ENCODE results near the gene MESP1.
"Not testable (repeated sequence)": the region's sequence is repeated elsewhere in the genome, so short reads cannot be mapped to it uniquely, and the experiment has no call there.

MESP1 gene

DNA sequence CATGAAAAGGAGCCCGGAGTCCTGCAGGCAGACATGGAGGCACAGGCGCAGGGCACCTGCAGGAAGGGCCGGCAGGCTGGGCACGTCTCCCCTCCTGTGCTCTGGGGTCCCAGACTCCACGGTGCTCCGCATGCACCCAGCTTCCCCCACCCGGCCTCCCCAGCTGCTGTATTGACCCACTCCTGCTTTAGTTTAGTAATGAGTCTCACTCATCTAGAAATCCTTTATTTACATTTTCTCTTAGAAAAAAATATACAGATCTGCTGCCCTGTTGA lies 33.6 kb upstream of the MESP1 start:
- H3K9ac ChIP-seq (ENCODE audit: insufficient read length, low read depth) = no peak overlapping the region
- H3K4me3 ChIP-seq (ENCODE audit: insufficient read length, low read depth) = no peak overlapping the region
- no peak for TF ChIP-seq SUZ12 (IDR thresholded peaks at IDR 0.05; ENCODE audit: extremely low read depth, insufficient read depth, insufficient read length)
- no peak for TF ChIP-seq YY1 (IDR thresholded peaks at IDR 0.05; ENCODE audit: insufficient read depth, insufficient read length)
- no peak for TF ChIP-seq ZNF274 (IDR thresholded peaks at IDR 0.05; ENCODE audit: low read depth, low read length)
- H3K4me1 ChIP-seq (ENCODE audit: insufficient read depth, insufficient read length) = peaks cover 23% of the 10 kb centered on the region
- no peaks in the 10 kb centered on the region for H3K27me3 ChIP-seq (ENCODE audit: insufficient read depth, insufficient read length)
- H3K9me3 ChIP-seq (ENCODE audit: insufficient read depth, low read length) = peaks cover 13% of the 10 kb centered on the region
- no peak for DNase-seq (ENCODE audit: low read depth, low spot score)
- no peaks in the 10 kb centered on the region for H3K36me3 ChIP-seq (ENCODE audit: insufficient read depth, insufficient read length, low read length)

DNA sequence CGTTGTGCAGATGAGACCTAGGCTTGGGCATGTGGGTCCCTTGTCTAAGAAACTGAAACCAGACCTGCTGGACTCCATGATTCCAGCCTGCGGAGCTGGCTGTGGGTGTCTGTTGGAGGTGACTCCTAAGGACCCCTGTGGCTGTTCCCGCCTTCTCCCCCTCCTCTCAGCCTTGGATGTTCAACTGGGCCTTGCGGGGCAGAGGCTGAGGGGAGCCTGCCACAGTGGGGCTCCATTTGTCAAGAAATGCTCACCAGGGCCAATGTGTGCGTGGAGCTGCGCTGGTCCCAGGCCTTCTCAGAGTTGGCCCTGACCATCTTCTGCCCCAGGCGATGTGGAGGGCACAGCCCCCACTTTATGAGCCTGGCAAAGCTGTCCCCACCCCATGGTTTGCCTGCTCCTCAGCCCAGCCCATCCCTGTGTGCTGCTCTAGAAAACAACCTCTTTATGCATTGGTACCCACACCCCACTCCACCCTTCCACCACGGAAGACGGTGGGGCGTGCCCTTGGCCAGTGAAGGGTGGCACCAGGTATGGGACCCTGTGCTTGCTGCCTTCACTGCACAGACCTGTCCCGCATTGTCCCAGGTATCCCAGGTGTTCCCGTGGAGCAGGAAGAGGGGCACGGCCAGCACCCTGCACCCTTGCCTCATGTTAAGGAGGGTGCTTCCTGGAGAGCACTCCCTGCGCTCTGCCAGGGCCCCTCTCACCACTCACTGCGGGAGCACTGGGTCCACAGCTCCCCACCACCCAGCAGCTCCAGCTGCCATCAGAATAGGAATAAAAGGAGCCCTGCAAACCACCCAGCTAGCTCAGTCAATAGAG lies 33.0 kb upstream of the MESP1 start:
- Histone ChIP-seq H3K9me3 (ENCODE audit: insufficient read depth, low read length) (peaks cover 13% of the 10 kb centered on the region), H3K36me3 (ENCODE audit: insufficient read depth, insufficient read length, low read length) (no peaks in the 10 kb centered on the region), H3K27me3 (ENCODE audit: insufficient read depth, insufficient read length) (no peaks in the 10 kb centered on the region), H3K4me1 (ENCODE audit: insufficient read depth, insufficient read length) (peaks cover 23% of the 10 kb centered on the region), H3K4me3 (ENCODE audit: insufficient read length, low read depth) (no peak overlapping the region), H3K9ac (ENCODE audit: insufficient read length, low read depth) (no peak overlapping the region)
- no peak for DNase-seq (ENCODE audit: low read depth, low spot score)
- TF ChIP-seq SUZ12 (IDR thresholded peaks at IDR 0.05; ENCODE audit: extremely low read depth, insufficient read depth, insufficient read length) = no peak
- TF ChIP-seq YY1 (IDR thresholded peaks at IDR 0.05; ENCODE audit: insufficient read depth, insufficient read length) = no peak
- TF ChIP-seq ZNF274 (IDR thresholded peaks at IDR 0.05; ENCODE audit: low read depth, low read length) = no peak

DNA sequence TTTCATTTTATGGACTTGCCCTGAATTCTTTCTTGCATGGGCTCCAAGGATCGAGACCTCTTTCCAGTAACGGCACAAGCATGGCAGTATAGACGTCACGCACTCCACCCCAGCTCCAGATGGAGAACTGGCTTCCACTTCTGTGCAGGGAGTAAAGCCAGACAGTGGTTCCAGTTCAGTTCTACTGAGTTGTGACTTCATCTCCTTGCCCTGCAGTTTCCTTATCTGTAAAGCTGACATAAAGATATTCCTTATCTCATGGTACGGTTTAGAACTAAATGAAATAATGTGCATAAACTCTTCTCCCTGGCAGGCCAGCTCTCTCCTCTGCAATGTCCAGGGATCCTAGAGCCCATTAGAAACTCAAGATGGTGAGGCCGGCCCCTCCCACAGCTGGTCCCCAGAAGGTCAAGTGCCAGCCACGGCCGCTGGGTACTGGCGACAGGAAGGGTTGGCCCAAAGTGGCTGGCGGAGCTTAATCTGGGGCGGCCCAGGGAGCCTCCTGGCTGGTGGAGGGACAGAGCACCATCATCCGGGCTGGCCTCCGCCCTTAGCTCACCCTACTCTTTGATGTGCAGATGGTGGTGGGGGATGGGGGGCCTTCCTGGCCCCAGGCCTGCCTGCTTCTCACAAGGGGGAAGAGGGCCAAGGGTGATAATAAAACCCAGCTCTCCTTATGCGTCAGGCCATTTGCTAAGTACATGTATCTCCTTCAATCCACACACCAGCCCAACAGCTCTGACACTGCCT lies 32.2 kb upstream of the MESP1 start:
- peaks cover 9% of the 10 kb centered on the region for H3K9me3 ChIP-seq (ENCODE audit: insufficient read depth, low read length)
- H3K9ac ChIP-seq (ENCODE audit: insufficient read length, low read depth) = no peak overlapping the region
- H3K4me3 ChIP-seq (ENCODE audit: insufficient read length, low read depth) = no peak overlapping the region
- TF ChIP-seq YY1 (IDR thresholded peaks at IDR 0.05; ENCODE audit: insufficient read depth, insufficient read length) (no peak), ZNF274 (IDR thresholded peaks at IDR 0.05; ENCODE audit: low read depth, low read length) (no peak), SUZ12 (IDR thresholded peaks at IDR 0.05; ENCODE audit: extremely low read depth, insufficient read depth, insufficient read length) (no peak)
- H3K4me1 ChIP-seq (ENCODE audit: insufficient read depth, insufficient read length) = peaks cover 23% of the 10 kb centered on the region
- peaks cover 4% of the 10 kb centered on the region for H3K27me3 ChIP-seq (ENCODE audit: insufficient read depth, insufficient read length)
- H3K36me3 ChIP-seq (ENCODE audit: insufficient read depth, insufficient read length, low read length) = no peaks in the 10 kb centered on the region
- DNase-seq (ENCODE audit: low read depth, low spot score) = peak; percentile 67

DNA sequence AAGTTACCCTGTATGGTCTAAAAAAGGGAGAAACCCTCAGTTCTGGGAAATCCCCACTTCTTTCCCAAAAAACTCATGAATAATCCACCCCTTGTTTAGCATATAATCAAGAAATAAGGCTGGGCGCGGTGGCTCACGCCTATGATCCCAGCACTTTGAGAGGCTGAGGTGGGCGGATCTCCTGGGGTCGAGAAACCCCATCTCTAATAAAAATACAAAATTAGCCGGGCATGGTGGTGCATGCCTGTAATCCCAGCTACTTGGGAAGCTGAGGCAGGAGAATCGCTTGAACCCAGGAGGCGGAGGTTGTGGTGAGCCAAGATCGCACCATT lies 31.5 kb upstream of the MESP1 start:
- not testable (repeated sequence) for DNase-seq (ENCODE audit: low read depth, low spot score); H3K9ac ChIP-seq (ENCODE audit: insufficient read length, low read depth)

DNA sequence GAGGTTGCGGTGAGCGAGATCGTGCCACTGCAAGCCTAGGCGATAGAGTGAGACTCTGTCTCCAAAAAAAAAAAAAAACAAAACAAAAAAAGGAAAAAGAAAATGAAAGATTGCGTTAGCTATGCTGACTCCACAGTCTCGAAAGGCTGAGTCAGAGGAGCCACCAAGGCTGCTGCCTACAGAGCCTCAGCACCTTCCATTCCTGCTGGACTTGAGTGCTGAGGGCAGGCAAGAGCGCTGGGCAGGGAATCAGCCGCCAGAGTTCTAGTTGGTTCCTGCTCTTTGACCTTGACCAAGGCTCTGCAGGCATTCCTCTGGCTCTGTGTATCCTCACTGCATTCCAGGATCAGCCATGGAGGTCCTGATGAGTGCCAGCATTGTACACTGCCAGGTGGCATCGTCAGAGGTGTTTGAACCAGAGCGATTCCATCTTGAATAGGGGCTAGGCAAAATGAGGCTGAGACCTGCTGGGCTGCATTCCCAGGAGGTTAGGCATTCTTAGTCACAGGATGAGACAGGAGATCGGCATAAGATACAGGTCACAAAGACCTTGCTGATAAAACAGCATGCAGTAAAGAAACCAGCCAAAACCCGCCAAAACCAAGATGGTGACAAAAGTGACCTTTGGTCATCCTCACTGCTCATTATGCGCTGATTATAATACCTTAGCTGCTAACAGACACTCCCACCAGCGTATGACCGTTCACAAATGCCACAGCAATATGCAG lies 31.0 kb upstream of the MESP1 start:
- TF ChIP-seq ZNF274 (IDR thresholded peaks at IDR 0.05; ENCODE audit: low read depth, low read length) (no peak), YY1 (IDR thresholded peaks at IDR 0.05; ENCODE audit: insufficient read depth, insufficient read length) (no peak), SUZ12 (IDR thresholded peaks at IDR 0.05; ENCODE audit: extremely low read depth, insufficient read depth, insufficient read length) (no peak)
- DNase-seq (ENCODE audit: low read depth, low spot score) = no peak
- Histone ChIP-seq H3K4me1 (ENCODE audit: insufficient read depth, insufficient read length) (peaks cover 23% of the 10 kb centered on the region), H3K27me3 (ENCODE audit: insufficient read depth, insufficient read length) (peaks cover 17% of the 10 kb centered on the region), H3K9ac (ENCODE audit: insufficient read length, low read depth) (no peak overlapping the region), H3K36me3 (ENCODE audit: insufficient read depth, insufficient read length, low read length) (no peaks in the 10 kb centered on the region), H3K9me3 (ENCODE audit: insufficient read depth, low read length) (no peaks in the 10 kb centered on the region), H3K4me3 (ENCODE audit: insufficient read length, low read depth) (no peak overlapping the region)

More for the DNA sequence above, 31.5 kb upstream of the MESP1 start:
- H3K9me3 ChIP-seq (ENCODE audit: insufficient read depth, low read length); H3K4me3 ChIP-seq (ENCODE audit: insufficient read length, low read depth); H3K36me3 ChIP-seq (ENCODE audit: insufficient read depth, insufficient read length, low read length): not testable (repeated sequence)
- H3K4me1 ChIP-seq (ENCODE audit: insufficient read depth, insufficient read length) = peaks cover 23% of the 10 kb centered on the region
- peaks cover 11% of the 10 kb centered on the region for H3K27me3 ChIP-seq (ENCODE audit: insufficient read depth, insufficient read length)

DNA sequence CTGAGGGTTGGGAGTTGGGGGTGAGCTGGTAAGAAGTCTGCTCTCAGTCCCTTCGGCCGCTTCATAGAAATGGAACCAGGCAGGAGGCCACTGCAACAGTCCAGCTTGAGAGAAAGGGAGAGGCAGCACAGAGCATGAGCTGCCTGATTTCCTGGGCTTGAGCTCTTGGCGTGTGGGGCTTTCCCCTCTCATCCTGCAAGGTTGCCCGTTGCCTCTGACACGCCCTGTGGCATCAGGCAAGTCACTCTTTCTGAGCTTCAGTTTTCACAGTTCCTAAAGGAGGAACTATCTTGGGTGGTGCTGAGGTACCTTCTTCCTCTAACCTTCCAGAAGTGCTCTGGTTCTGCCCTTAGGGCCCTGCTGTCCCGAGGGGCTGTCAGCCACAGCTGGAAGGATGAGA lies 30.0 kb upstream of the MESP1 start:
- no peak for TF ChIP-seq YY1 (IDR thresholded peaks at IDR 0.05; ENCODE audit: insufficient read depth, insufficient read length)
- no peak for TF ChIP-seq ZNF274 (IDR thresholded peaks at IDR 0.05; ENCODE audit: low read depth, low read length)
- no peak for TF ChIP-seq SUZ12 (IDR thresholded peaks at IDR 0.05; ENCODE audit: extremely low read depth, insufficient read depth, insufficient read length)
- H3K36me3 ChIP-seq (ENCODE audit: insufficient read depth, insufficient read length, low read length) = no peaks in the 10 kb centered on the region
- peaks cover 23% of the 10 kb centered on the region for H3K27me3 ChIP-seq (ENCODE audit: insufficient read depth, insufficient read length)
- DNase-seq (ENCODE audit: low read depth, low spot score) = no peak
- H3K9me3 ChIP-seq (ENCODE audit: insufficient read depth, low read length) = no peaks in the 10 kb centered on the region
- peaks cover 25% of the 10 kb centered on the region for H3K4me1 ChIP-seq (ENCODE audit: insufficient read depth, insufficient read length)
- H3K4me3 ChIP-seq (ENCODE audit: insufficient read length, low read depth) = no peak overlapping the region
- no peak overlapping the region for H3K9ac ChIP-seq (ENCODE audit: insufficient read length, low read depth)

DNA sequence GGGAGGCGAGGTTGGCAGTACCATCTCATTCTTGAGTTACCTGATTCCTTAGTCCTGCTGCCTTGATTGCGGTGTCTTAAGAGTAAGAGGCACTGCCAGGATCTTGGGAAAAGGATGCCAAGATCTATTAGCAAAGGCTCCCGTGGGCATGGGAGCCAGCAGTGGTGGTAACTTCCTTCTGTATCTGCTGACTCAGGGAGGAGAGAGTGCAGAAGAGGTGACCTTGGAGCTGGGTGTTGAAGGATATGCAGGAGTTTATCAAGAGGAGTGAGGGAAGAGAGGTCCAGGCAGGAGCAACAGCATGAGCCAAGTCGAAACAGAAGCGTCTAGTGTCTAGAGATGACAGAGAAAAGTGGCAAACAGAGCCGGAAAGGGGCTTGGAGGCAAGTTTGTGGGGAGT lies 29.6 kb upstream of the MESP1 start:
- Histone ChIP-seq H3K4me1 (ENCODE audit: insufficient read depth, insufficient read length) (peaks cover 25% of the 10 kb centered on the region), H3K27me3 (ENCODE audit: insufficient read depth, insufficient read length) (peaks cover 27% of the 10 kb centered on the region), H3K9ac (ENCODE audit: insufficient read length, low read depth) (no peak overlapping the region), H3K9me3 (ENCODE audit: insufficient read depth, low read length) (no peaks in the 10 kb centered on the region), H3K4me3 (ENCODE audit: insufficient read length, low read depth) (no peak overlapping the region), H3K36me3 (ENCODE audit: insufficient read depth, insufficient read length, low read length) (no peaks in the 10 kb centered on the region)
- TF ChIP-seq SUZ12 (IDR thresholded peaks at IDR 0.05; ENCODE audit: extremely low read depth, insufficient read depth, insufficient read length) = no peak
- TF ChIP-seq ZNF274 (IDR thresholded peaks at IDR 0.05; ENCODE audit: low read depth, low read length) = no peak
- TF ChIP-seq YY1 (IDR thresholded peaks at IDR 0.05; ENCODE audit: insufficient read depth, insufficient read length) = no peak
- DNase-seq (ENCODE audit: low read depth, low spot score) = no peak

All from NT2/D1 (cell line).